CD4-positive, alpha-beta T cell treated with Interleukin-10 for 1 hour (primary cell): Measurements from ENCODE around the gene OR2C3.
A peak's percentile ranks its signal among the peaks of the same experiment; 100 is the strongest.
"Not testable (repeated sequence)": the region's sequence is repeated elsewhere in the genome, so short reads cannot be mapped to it uniquely, and the experiment has no call there.

ENCODE experiments used
- DNase-seq: peaks from one replicate; pipeline ENCODE4 v3.0.0-alpha.2; 2020

Gene OR2C3

DNA sequence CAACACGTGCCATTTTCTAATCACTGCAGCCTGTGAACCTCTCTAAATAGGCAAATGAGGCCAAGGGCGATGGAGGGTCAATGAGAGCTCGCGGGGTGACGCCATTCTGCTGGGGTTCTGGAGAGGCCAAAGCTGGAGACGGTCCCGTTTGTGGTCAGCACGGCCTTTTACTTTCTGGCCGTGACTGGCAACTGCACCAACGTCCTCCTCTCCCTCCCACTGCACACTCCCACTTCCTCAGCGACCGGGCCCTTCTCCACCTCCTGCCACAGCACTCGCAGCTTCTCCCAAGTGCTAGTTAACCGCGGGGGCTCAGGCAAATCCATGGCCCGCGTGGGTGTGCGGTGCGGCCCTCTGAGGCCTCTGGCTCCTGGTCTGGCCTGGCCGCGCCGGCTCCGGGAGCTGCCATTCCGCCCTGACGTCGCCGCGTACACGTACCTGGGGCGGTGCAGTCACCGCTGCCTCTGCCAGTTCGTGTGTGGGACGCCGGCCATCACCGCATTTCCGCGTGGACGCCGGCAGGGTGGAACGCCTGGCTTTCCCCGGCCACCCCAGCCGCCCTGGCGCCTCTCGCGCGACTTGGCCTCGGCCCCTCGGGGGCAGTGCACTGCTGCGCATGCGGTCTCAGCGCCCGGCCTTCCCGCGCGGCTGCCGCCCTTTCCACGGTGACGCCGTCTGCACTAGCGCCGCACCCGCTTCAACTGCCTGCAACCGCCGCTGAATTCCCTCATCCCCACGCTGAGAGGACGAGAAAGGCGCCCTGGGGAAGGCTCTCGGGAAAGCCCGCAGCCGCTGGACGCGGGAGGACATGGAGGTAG is 18.2 kb downstream of the OR2C3 start:
- DNase-seq = no peak

DNA sequence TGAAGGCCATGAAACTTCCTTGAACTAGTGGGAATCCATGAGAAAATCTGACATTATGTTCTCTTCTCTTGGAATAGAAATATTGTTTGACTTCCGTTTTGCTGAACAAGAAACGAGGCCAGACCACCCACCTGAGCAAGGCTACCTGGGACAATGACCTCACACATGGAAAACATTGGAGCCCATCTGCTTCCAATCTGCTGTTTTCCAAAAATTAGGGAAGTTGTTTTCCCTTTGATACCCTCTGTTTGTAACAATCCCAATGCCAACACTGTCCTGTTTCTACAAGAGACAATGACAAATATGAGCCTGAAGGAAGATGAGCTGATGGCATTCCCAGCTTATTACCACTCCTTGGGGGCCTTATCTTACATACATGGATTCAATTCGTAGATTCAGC is 29.4 kb downstream of the OR2C3 start:
- no peak for DNase-seq

DNA sequence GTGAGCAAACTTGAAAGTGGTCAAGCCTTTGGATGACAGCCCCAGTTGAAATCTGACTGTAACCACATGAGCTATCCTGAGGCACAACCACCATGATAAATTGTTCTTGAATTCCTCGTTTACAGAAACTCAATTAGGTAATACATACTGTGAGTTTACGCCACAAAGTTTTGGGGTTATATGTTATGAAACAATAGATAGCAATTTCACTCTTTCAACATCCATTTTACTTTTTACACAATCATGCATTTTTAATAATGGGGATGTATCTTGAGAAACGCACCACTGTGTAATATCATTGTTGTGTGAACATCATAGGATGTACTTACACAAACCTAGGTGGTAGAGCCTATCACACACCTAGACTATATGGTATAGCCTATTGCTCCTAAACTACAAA is 35.4 kb downstream of the OR2C3 start:
- no peak for DNase-seq

DNA sequence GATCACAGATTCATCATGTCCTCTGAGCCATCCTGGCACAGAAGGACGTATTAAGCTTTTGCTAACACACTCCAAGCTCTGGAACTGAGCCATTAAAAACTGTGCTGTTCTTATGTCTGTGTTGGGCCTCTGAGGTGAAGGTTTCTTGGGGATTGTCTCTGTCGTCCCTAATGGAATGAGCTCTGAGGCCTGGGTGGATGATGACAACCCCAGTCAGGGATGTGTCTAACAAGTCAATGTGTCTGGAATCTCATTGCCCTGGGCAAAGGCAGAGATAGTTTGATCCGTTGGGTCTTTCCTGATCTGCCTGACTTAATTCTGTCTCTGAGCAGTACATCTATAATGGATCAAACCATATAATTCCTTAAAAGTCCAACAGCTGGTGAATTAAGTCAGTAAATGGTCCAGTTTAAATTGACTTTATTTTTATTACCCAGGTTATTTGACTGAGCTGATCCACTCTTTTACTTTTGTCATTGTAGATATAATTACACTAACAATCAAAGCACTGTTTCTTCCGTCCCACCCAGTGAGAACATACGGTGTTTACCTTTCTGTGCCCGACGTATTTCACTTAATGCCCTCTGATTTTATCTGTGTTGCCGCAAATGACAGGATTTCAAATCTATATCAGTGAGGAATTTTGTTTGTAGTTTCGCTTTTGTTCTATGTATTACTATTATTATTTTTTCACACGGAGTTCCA is 39.5 kb downstream of the OR2C3 start:
- no peak for DNase-seq

DNA sequence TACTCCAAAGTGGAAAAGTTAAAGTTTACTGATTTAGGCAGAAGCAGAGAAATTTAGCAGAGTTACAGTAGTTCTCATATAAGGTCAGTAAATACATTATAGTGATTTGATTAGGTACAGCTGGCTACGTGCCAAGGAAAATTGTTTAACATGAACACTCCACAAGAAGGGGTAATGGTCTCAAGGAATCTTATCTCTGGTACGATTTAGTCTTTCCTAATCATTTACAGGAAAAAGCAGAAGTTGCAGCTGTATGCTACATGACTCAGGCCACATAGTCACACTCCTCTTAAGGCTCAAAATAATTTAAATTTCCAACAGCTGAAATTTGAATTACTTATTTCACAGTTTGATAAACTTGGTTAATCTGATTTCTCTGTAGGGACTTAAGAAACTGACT is 41.5 kb downstream of the OR2C3 start:
- no peak for DNase-seq

DNA sequence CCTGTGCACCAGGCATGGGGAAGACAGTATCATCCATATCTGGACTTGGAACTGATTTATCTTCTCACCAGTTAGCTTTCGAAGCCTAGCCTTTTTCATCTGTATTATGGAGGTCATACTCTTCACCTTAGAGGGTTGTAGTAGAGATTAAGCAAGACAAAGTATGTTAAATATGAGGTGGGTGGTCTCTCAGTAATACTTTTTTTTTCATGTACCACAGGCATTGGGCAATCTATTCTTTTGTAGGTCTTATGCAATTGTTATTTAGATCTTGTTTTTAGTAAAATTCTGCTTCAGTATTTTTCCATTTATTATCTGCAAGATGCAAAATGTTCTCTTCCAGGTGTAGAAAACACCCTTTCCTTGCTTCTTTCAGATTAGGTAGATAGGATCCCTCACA is 43.1 kb downstream of the OR2C3 start:
- no peak for DNase-seq

DNA sequence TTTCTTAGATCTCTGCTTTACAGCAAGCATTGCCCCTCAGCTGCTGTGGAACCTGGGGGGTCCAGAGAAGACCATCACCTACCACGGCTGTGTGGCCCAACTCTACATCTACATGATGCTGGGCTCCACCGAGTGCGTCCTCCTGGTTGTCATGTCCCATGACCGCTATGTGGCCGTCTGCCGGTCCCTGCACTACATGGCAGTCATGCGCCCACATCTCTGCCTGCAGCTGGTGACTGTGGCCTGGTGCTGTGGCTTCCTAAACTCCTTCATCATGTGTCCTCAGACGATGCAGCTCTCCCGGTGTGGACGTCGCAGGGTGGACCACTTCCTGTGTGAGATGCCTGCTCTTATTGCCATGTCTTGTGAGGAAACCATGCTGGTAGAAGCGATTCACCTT is 44.9 kb downstream of the OR2C3 start:
- no peak for DNase-seq

DNA sequence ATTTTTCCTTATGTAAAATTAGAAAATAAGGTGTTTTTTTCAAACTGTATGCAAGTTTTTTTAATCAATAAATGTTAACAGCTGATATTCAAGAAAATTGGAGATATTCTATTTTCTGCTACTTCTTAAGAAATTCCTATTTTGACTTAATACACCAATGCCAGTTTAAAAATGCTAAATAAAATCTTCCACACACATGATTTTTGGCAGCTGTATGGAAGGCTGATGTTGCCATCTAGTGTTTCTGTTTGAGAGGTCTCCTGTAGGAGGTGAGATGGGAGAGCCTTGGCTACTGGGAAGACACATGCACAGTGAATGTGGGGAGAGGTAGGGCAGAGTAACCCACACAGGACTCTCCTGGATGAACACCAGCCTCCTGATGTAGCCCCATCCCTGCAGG is 49.2 kb downstream of the OR2C3 start:
- peak; percentile 64 for DNase-seq

DNA sequence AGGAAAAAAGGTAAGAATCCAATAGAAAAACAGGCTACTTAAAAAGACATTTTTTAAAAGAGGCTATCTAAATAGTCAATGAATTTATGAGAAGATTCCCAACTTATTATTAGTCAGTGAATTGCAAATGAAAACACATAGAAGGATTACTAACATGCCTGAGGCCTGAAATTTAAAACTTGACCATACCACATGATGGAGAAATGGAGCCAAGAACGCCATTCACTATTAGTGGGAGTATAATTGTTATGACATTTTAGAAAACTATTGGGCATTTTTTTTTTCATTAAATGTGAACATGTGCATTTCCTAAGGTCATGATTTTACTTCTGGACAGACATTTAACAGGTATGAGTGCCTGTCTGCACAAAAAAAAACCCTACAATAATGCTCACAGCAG is 53.5 kb downstream of the OR2C3 start:
- DNase-seq = no peak

DNA sequence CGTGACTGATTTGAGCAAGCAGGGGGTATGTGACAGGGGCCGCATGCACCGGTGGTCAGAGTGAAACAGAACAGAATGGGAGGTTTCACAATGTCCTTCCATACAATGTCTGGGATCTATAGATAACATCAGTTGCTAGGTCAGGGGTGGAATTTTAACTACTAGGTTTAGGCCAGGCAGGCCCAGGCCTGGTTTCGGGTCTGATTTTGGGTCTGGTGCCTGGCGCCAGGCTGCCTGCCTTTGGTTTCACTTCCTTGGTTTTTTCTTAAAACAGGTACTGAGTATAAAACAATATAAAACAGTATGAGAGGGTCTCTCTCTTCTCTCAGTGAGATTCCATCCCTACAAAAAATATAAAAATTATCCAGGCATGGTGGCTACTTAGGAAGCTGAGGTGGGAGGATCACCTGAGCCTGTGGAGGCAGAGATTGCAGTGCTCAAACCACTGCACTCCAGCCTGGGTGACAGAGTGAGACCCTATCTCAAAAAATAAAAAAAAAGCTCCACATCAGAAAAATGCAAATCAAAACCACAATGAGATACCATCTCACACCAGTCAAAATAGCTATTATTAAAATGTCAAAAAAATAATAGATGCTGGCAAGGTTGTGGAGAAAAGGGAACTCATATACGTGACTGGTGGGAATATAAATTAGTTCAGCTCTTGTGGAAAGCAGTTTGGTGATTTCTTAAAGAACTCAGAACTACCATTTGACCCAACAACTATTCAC is 59.7 kb downstream of the OR2C3 start:
- DNase-seq = not testable (repeated sequence)

DNA sequence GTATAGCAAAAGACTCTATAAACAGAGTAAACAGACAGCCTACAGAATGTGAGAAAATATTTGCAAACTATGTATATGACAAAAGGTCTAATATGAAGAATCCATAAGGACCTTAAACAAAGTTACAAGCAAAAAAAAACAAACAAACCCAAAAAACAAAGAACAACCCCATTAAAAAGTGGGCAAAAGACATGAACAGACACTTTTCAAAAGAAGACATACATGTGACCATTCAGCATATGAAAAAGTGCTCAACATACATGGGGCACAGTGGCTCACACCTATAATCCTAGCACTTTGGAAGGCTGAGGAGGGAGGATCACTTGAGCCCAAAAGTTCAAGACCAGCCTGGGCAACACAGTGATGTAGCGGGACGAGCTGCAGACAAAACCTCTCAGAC is 60.4 kb downstream of the OR2C3 start:
- no peak for DNase-seq
